ENCODE measurements around the gene CTNND2.

DNA sequence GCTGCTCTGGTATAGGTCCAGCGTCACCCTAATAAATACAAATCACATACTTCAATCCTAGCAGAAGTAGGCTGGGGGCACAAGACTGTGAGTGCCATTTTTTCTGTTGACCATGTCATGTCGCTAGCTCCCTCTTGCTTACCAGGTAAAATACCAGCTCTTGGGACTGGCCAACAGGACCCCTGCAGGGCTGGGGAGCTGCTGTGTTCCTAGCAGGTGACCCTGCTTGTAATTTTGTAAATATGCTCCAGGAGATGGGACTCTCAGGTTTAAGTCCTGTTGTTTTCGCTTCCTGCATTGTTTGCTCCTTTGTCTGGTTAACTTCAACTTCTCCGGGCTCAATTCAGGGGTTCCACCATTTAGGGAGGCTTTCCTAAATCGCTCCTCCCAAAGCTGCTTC lies 856.6 kb downstream of the CTNND2 start:
- TF ChIP-seq, protein P1, sequence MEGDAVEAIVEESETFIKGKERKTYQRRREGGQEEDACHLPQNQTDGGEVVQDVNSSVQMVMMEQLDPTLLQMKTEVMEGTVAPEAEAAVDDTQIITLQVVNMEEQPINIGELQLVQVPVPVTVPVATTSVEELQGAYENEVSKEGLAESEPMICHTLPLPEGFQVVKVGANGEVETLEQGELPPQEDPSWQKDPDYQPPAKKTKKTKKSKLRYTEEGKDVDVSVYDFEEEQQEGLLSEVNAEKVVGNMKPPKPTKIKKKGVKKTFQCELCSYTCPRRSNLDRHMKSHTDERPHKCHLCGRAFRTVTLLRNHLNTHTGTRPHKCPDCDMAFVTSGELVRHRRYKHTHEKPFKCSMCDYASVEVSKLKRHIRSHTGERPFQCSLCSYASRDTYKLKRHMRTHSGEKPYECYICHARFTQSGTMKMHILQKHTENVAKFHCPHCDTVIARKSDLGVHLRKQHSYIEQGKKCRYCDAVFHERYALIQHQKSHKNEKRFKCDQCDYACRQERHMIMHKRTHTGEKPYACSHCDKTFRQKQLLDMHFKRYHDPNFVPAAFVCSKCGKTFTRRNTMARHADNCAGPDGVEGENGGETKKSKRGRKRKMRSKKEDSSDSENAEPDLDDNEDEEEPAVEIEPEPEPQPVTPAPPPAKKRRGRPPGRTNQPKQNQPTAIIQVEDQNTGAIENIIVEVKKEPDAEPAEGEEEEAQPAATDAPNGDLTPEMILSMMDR (IDR thresholded peaks at IDR 0.05), result no peak
- TF ChIP-seq POLR2A (IDR thresholded peaks at IDR 0.05), result no peak

All from thyroid gland (tissue), 4 donors.